AG10803 (cell line): ENCODE measurements around the gene PARD3B.

ENCODE experiments used
- DNase-seq: peaks from one replicate; pipeline ENCODE4 v3.0.0; 2010; ENCODE audit warnings: low read depth
- H3K4me3 ChIP-seq: 2 replicates; pipeline ENCODE4 v1.5.1; 2011; ENCODE audit warnings: mild to moderate bottlenecking, low read length, control low read depth
- CTCF ChIP-seq: conservative IDR thresholded peaks from 2 replicates; pipeline ENCODE4 v1.5.1; 2011; ENCODE audit warnings: mild to moderate bottlenecking, low read length, control low read depth, inconsistent platforms

Gene PARD3B

GRCh38 chr2:205145888-205146287 lies 600.6 kb downstream of the PARD3B start:
- DNase-seq, result no peak
- TF ChIP-seq CTCF, result no peak
- no peak overlapping the region for H3K4me3 ChIP-seq

GRCh38 chr2:205148755-205149154 lies 603.5 kb downstream of the PARD3B start:
- no peak for TF ChIP-seq CTCF
- DNase-seq, result peak; percentile 33
- H3K4me3 ChIP-seq, result no peak overlapping the region

- no peak for DNase-seq
- TF ChIP-seq CTCF, result no peak
- H3K4me3 ChIP-seq, result no peak overlapping the region
Measured at GRCh38 chr2:205156457-205156856, 611.2 kb downstream of the PARD3B start.

- DNase-seq, result no peak
- TF ChIP-seq CTCF, result no peak
- no peak overlapping the region for H3K4me3 ChIP-seq
Measured at GRCh38 chr2:205158404-205158803, 613.1 kb downstream of the PARD3B start.

- DNase-seq, result peak; percentile 5
- TF ChIP-seq CTCF, result no peak
- H3K4me3 ChIP-seq, result no peak overlapping the region
Measured at GRCh38 chr2:205161156-205161839, 616.0 kb downstream of the PARD3B start.

GRCh38 chr2:205166745-205167144 lies 621.5 kb downstream of the PARD3B start:
- no peak overlapping the region for H3K4me3 ChIP-seq
- no peak for TF ChIP-seq CTCF
- DNase-seq, result peak; percentile 72

GRCh38 chr2:205169012-205169411 lies 623.7 kb downstream of the PARD3B start:
- TF ChIP-seq CTCF, result no peak
- H3K4me3 ChIP-seq, result no peak overlapping the region
- DNase-seq, result no peak
